ENCODE data around the gene AGBL4. TPM values are rescaled to one million over a fixed set of nuclear protein-coding genes. Genes with fewer than 3 reads are reported as not detected.

The AGBL4 gene
- polyA plus RNA-seq, 1 donor (not counting 4 experiments of a cell fraction or from before 2014, with no cell fraction given), result not detected

DNA sequence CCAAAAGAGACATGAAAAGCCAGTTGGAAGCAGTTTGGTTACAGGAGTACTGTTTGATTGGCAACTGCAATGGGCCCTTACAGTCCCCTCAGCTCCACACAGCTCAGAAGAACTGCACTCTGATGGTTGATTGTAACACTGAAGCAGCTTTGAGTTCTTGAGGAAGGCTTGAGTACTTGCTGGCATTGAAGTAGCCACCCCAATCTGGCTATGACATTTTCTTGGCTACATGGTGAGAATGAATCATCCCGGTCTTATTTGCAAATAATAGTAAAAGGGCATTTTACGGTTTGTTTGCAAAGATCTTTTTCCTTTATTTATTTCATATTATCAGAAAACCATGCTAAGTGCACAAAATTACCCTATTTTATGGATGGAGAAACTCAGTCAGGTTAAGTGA lies 1087.3 kb downstream of the AGBL4 start:
- no peaks in the 10 kb centered on the region for H4K20me1 ChIP-seq (ENCODE audit: control insufficient read depth, extremely low read depth, insufficient read depth, low read length)
- DNase-seq (ENCODE audit: low read depth, low spot score) (no peak), FAIRE-seq (no peak)
- H3K9ac ChIP-seq (ENCODE audit: control insufficient read depth, extremely low read depth, insufficient read depth, low read length), result no peak overlapping the region
- H3K79me2 ChIP-seq (ENCODE audit: control insufficient read depth, insufficient read depth, low read length), result no peaks in the 10 kb centered on the region
- no peaks in the 10 kb centered on the region for H3K9me3 ChIP-seq (ENCODE audit: control insufficient read depth, low read depth, low read length)
- H3K4me2 ChIP-seq (ENCODE audit: control insufficient read depth, extremely low read depth, insufficient read depth, low read depth, low read length), result no peak overlapping the region
- no peak for TF ChIP-seq EZH2 (IDR thresholded peaks at IDR 0.05; ENCODE audit: low read length)
- TF ChIP-seq, protein P1, sequence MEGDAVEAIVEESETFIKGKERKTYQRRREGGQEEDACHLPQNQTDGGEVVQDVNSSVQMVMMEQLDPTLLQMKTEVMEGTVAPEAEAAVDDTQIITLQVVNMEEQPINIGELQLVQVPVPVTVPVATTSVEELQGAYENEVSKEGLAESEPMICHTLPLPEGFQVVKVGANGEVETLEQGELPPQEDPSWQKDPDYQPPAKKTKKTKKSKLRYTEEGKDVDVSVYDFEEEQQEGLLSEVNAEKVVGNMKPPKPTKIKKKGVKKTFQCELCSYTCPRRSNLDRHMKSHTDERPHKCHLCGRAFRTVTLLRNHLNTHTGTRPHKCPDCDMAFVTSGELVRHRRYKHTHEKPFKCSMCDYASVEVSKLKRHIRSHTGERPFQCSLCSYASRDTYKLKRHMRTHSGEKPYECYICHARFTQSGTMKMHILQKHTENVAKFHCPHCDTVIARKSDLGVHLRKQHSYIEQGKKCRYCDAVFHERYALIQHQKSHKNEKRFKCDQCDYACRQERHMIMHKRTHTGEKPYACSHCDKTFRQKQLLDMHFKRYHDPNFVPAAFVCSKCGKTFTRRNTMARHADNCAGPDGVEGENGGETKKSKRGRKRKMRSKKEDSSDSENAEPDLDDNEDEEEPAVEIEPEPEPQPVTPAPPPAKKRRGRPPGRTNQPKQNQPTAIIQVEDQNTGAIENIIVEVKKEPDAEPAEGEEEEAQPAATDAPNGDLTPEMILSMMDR (optimal IDR thresholded peaks at IDR 0.05 in 1 of 3, IDR thresholded peaks at IDR 0.05 in 1 of 3, conservative IDR thresholded peaks at IDR 0.05 in 1 of 3; ENCODE audit: extremely low read depth in 1 of 3, insufficient read depth in 2 of 3, low read length in 3 of 3), result no peak
- H3K4me1 ChIP-seq (ENCODE audit: control insufficient read depth, extremely low read depth, insufficient read depth, low read length), result peaks cover 8% of the 10 kb centered on the region
- no peak overlapping the region for H2AFZ ChIP-seq (ENCODE audit: control insufficient read depth, low read length)
- no peaks in the 10 kb centered on the region for H3K36me3 ChIP-seq (ENCODE audit: control insufficient read depth in 2 of 2, extremely low read depth in 1 of 2, insufficient read depth in 2 of 2, low read length in 2 of 2)
- no peak overlapping the region for H3K27ac ChIP-seq (ENCODE audit: control insufficient read depth, insufficient read depth, low read length)
- no peak overlapping the region for H3K4me3 ChIP-seq (ENCODE audit: control insufficient read depth in 2 of 3, extremely low read depth in 1 of 3, insufficient read depth in 2 of 3, low read depth in 1 of 3, low read length in 3 of 3)
- dilution Hi-C loops (cut with MboI; ENCODE audit: extremely low pct_ligation_motif_present, low sequenced_read_pairs), result no loop called here
- H3K27me3 ChIP-seq (ENCODE audit: control insufficient read depth, extremely low read depth, insufficient read depth, low read length), result no peaks in the 10 kb centered on the region
- no peaks in the 10 kb centered on the region for H3K9me1 ChIP-seq (ENCODE audit: control insufficient read depth, extremely low read depth, insufficient read depth, low read length)

DNA sequence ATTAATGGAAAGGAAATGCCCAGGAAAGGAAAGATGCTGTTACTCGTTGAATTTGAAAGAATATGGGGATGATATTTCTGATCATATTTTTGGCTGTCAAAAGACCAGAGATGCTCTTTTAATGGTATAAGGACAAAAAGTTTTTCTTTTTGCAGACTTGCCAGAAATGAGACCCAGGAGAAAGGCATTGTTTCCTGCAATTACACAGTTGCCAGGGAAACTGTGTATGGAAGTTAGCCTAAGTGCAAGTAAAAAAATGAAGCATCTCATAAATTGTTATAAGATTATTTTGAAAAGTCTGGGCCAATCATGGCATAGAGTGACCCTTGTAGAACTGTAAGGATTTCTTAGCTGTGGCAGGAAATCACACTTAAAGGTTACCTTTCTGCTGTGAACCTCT lies 1091.4 kb downstream of the AGBL4 start:
- H4K20me1 ChIP-seq (ENCODE audit: control insufficient read depth, extremely low read depth, insufficient read depth, low read length), result no peaks in the 10 kb centered on the region
- H3K4me1 ChIP-seq (ENCODE audit: control insufficient read depth, extremely low read depth, insufficient read depth, low read length), result peaks cover 12% of the 10 kb centered on the region
- dilution Hi-C loops (cut with MboI; ENCODE audit: extremely low pct_ligation_motif_present, low sequenced_read_pairs), result no loop called here
- no peak overlapping the region for H2AFZ ChIP-seq (ENCODE audit: control insufficient read depth, low read length)
- H3K9me1 ChIP-seq (ENCODE audit: control insufficient read depth, extremely low read depth, insufficient read depth, low read length), result no peaks in the 10 kb centered on the region
- no peak overlapping the region for H3K9ac ChIP-seq (ENCODE audit: control insufficient read depth, extremely low read depth, insufficient read depth, low read length)
- H3K9me3 ChIP-seq (ENCODE audit: control insufficient read depth, low read depth, low read length), result no peaks in the 10 kb centered on the region
- H3K4me3 ChIP-seq (ENCODE audit: control insufficient read depth in 2 of 3, extremely low read depth in 1 of 3, insufficient read depth in 2 of 3, low read depth in 1 of 3, low read length in 3 of 3), result no peak overlapping the region
- no peaks in the 10 kb centered on the region for H3K79me2 ChIP-seq (ENCODE audit: control insufficient read depth, insufficient read depth, low read length)
- no peaks in the 10 kb centered on the region for H3K36me3 ChIP-seq (ENCODE audit: control insufficient read depth in 2 of 2, extremely low read depth in 1 of 2, insufficient read depth in 2 of 2, low read length in 2 of 2)
- TF ChIP-seq EZH2 (IDR thresholded peaks at IDR 0.05; ENCODE audit: low read length), result no peak
- TF ChIP-seq, protein P1 (optimal IDR thresholded peaks at IDR 0.05 in 1 of 3, IDR thresholded peaks at IDR 0.05 in 1 of 3, conservative IDR thresholded peaks at IDR 0.05 in 1 of 3; ENCODE audit: extremely low read depth in 1 of 3, insufficient read depth in 2 of 3, low read length in 3 of 3), result no peak
- no peak overlapping the region for H3K27ac ChIP-seq (ENCODE audit: control insufficient read depth, insufficient read depth, low read length)
- no peaks in the 10 kb centered on the region for H3K27me3 ChIP-seq (ENCODE audit: control insufficient read depth, extremely low read depth, insufficient read depth, low read length)
- no peak overlapping the region for H3K4me2 ChIP-seq (ENCODE audit: control insufficient read depth, extremely low read depth, insufficient read depth, low read depth, low read length)
- DNase-seq (ENCODE audit: low read depth, low spot score) (no peak), FAIRE-seq (no peak)

All from keratinocyte (primary cell).